ENCODE data around the gene KPRP. TPM values are rescaled to one million over a fixed set of nuclear protein-coding genes. Genes with fewer than 3 reads are reported as not detected.

The KPRP gene
- total and polyA plus RNA-seq, 2 experiments from 2014 or later: not detected

- no peaks in the 10 kb centered on the region for H3K36me3 Mint-ChIP-seq (ENCODE audit: low read depth)
- Histone ChIP-seq H2AFZ (no peak overlapping the region), H4K20me1 (replicated peaks; ENCODE audit: insufficient read depth) (no peaks in the 10 kb centered on the region), H3K4me3 (no peak overlapping the region), H3K27me3 (ENCODE audit: insufficient read depth) (no peaks in the 10 kb centered on the region), H3K27ac (ENCODE audit: low read depth) (no peak overlapping the region), H3K9me2 (ENCODE audit: insufficient read depth) (no peaks in the 10 kb centered on the region), H3K36me3 (ENCODE audit: insufficient read depth) (no peaks in the 10 kb centered on the region), H3K4me2 (no peak overlapping the region), H3F3A (replicated peaks; ENCODE audit: low read depth) (no peaks in the 10 kb centered on the region), H3K4me1 (ENCODE audit: insufficient read depth) (no peaks in the 10 kb centered on the region; the same call in 1 of the 2 replicates), H3K79me2 (replicated peaks; ENCODE audit: insufficient read depth) (no peaks in the 10 kb centered on the region)
- peaks cover 15% of the 10 kb centered on the region; the same call in 2 of the 3 replicates for H3K4me1 Mint-ChIP-seq
- H3K27ac Mint-ChIP-seq: no peak overlapping the region
- DNase-seq (ENCODE audit: low spot score) (no peak), ATAC-seq (no peak)
- peaks cover 5% of the 10 kb centered on the region for H3K27me3 Mint-ChIP-seq (ENCODE audit: insufficient read depth, low read depth, poor library complexity)
- no peaks in the 10 kb centered on the region; the same call in 2 of the 3 replicates for H3K9me3 Mint-ChIP-seq
- TF ChIP-seq REST (IDR thresholded peaks at IDR 0.05; ENCODE audit: unreplicated experiment): no peak
- H3K4me3 Mint-ChIP-seq: no peak overlapping the region
Measured at GRCh38 chr1:152759453-152760173, 1.8 kb downstream of the KPRP start.

- ATAC-seq: no peak
- no peak overlapping the region for H3K4me2 ChIP-seq
- no peaks in the 10 kb centered on the region for H3K36me3 ChIP-seq (ENCODE audit: insufficient read depth)
- no peaks in the 10 kb centered on the region for H4K20me1 ChIP-seq (replicated peaks; ENCODE audit: insufficient read depth)
- peaks cover 2% of the 10 kb centered on the region; the same call in 1 of the 2 replicates for H3K9me2 ChIP-seq (ENCODE audit: insufficient read depth)
- no peaks in the 10 kb centered on the region; the same call in 1 of the 2 replicates for H3K4me1 ChIP-seq (ENCODE audit: insufficient read depth)
- no peak overlapping the region for H3K4me3 ChIP-seq
- H3K27ac ChIP-seq (ENCODE audit: low read depth): no peak overlapping the region
- no peak overlapping the region for H2AFZ ChIP-seq
- no peaks in the 10 kb centered on the region for H3K27me3 ChIP-seq (ENCODE audit: insufficient read depth)
- no peaks in the 10 kb centered on the region for H3F3A ChIP-seq (replicated peaks; ENCODE audit: low read depth)
- TF ChIP-seq CTCF (conservative IDR thresholded peaks at IDR 0.05; ENCODE audit: low read depth in 2 of 2): no peak
- TF ChIP-seq ETS1 (IDR thresholded peaks at IDR 0.05): no peak
- Mint-ChIP-seq H3K27ac (no peak overlapping the region), H3K4me1 (peaks cover 15% of the 10 kb centered on the region; the same call in 2 of the 3 replicates), H3K27me3 (ENCODE audit: insufficient read depth, low read depth, poor library complexity) (peaks cover 5% of the 10 kb centered on the region), H3K4me3 (no peak overlapping the region), H3K36me3 (ENCODE audit: low read depth) (no peaks in the 10 kb centered on the region), H3K9me3 (no peaks in the 10 kb centered on the region; the same call in 2 of the 3 replicates)
- DNase-seq (ENCODE audit: low spot score): no peak
- no peaks in the 10 kb centered on the region for H3K79me2 ChIP-seq (replicated peaks; ENCODE audit: insufficient read depth)
Measured at GRCh38 chr1:152760551-152761190, 2.8 kb downstream of the KPRP start.

Data from GM23338 (cell line).